Esophagus squamous epithelium (tissue), 5 donors: ENCODE data around the gene LPAR2. TPM values are rescaled to one million over a fixed set of nuclear protein-coding genes. Genes with fewer than 3 reads are reported as not detected.
"Not testable (repeated sequence)": the region's sequence is repeated elsewhere in the genome, so short reads cannot be mapped to it uniquely, and the experiment has no call there.

Experiments
- DNase-seq: peaks from one replicate; lab custom pipeline; 2025; lab: John Stamatoyannopoulos, UW
- H3K27ac ChIP-seq, 4 donors: fragments of 200-600 bp; sonication (generic); one replicate each; pipeline ENCODE4 v1.5.1; 2016 to 2019; ENCODE audit warnings: mild to moderate bottlenecking in 1 of 4
- H3K27me3 ChIP-seq, 4 donors: fragments of 200-600 bp; sonication (generic); 1 replicate in 3 of 4; 2 replicates in 1 of 4; pipeline versions ENCODE4 v1.5.1 to v1.6.0; 2017 to 2021; ENCODE audit warnings: antibody characterized with exemption in 1 of 4
- H3K36me3 ChIP-seq, 3 donors: fragments of 200-600 bp; sonication (generic); one replicate each; pipeline ENCODE4 v1.5.1; 2016 to 2019
- H3K4me1 ChIP-seq, 3 donors: fragments of 200-600 bp; sonication (generic); one replicate each; pipeline ENCODE4 v1.5.1; 2017 to 2019
- H3K4me3 ChIP-seq, 4 donors: fragments of 200-600 bp; sonication (generic); 1 replicate in 3 of 4; 2 replicates in 1 of 4; pipeline ENCODE4 v1.5.1; 2016 to 2019; ENCODE audit warnings: mild to moderate bottlenecking in 2 of 4, moderate library complexity in 1 of 4
- H3K9me3 ChIP-seq, 3 donors: fragments of 200-600 bp; sonication (generic); one replicate each; pipeline ENCODE4 v1.5.1; 2016 to 2019
- POLR2A ChIP-seq, 4 donors: fragments of 450-650 bp; IDR thresholded peaks; one replicate each; pipeline ENCODE4 v1.6.1; 2017; ENCODE audit warnings: antibody characterized with exemption in 4 of 4, mild to moderate bottlenecking in 4 of 4, moderate library complexity in 3 of 4
- WGBS, 2 donors: methylation state at CpG; one replicate each; pipeline ENCODE4 v1.1.5; 2018; 5-methylcytosine and 5-hydroxymethylcytosine counted together
- intact Hi-C: fragments of 100-400 bp; cut with DNase I; formaldehyde crosslinking; loops from one replicate; pipeline ENCODE4 v1.15.0; 2022
- total RNA-seq, 4 donors: library from RNA; depleted of rRNA; stranded (reverse); fragments of >200 nt; gene quantifications; one replicate each; pipeline ENCODE4 v1.1.0, GENCODE V29; 2016
- TF ChIP-seq, protein P1 (sequence below), 6 experiments: fragments of 450-650 bp in 4 of 6; fragments of 200-600 bp in 2 of 6; sonication (generic) in 2 of 6; IDR thresholded peaks; one replicate each; pipeline ENCODE4 v1.5.1; 2016 to 2019; ENCODE audit warnings: antibody characterized with exemption in 6 of 6, mild to moderate bottlenecking in 4 of 6, moderate library complexity in 4 of 6
- donor health status: DM: yes; HTN: yes; CAD: no.

LPAR2 gene
- total RNA-seq, 4 donors from 2014 or later: 7.6 to 13.1 (median 9.5) TPM

GRCh38 chr19:19618219-19619051 is 9.6 kb downstream of the LPAR2 start, which contains the start of gene PBX4:
TSS of gene PBX4 (minus strand) at chr19:19618687. CDS start at chr19:19618629, 58 bp downstream.
- Histone ChIP-seq H3K27ac (peak within 1 kb of the TSS; percentile 16 to 49 (median 42)), H3K4me3 (peak within 1 kb of the TSS; percentile 30 to 66 (median 46)), H3K36me3 (peaks cover 0 to 6% (median 0%) of the 10 kb centered on the region in 3 donors), H3K27me3 (peaks cover 0 to 34% (median 0%) of the 10 kb centered on the region in 4 donors), H3K9me3 (no peaks in the 10 kb centered on the region), H3K4me1 (peaks cover 9 to 22% (median 11%) of the 10 kb centered on the region in 3 donors)
- TF ChIP-seq, protein P1, sequence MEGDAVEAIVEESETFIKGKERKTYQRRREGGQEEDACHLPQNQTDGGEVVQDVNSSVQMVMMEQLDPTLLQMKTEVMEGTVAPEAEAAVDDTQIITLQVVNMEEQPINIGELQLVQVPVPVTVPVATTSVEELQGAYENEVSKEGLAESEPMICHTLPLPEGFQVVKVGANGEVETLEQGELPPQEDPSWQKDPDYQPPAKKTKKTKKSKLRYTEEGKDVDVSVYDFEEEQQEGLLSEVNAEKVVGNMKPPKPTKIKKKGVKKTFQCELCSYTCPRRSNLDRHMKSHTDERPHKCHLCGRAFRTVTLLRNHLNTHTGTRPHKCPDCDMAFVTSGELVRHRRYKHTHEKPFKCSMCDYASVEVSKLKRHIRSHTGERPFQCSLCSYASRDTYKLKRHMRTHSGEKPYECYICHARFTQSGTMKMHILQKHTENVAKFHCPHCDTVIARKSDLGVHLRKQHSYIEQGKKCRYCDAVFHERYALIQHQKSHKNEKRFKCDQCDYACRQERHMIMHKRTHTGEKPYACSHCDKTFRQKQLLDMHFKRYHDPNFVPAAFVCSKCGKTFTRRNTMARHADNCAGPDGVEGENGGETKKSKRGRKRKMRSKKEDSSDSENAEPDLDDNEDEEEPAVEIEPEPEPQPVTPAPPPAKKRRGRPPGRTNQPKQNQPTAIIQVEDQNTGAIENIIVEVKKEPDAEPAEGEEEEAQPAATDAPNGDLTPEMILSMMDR (IDR thresholded peaks at IDR 0.05): no peak
- peak in 1 of 4 donors; percentile 83 for TF ChIP-seq POLR2A (IDR thresholded peaks at IDR 0.05)
- intact Hi-C loops: no loop called here
- DNase-seq: peak; percentile 77
- WGBS, 2 donors: 6 to 7% methylated on average over 45 to 52 of the region's 80 CpGs

GRCh38 chr19:19615086-19615485 is 12.9 kb downstream of the LPAR2 start:
- intact Hi-C loops: no loop called here
- WGBS, 2 donors: 83 to 92% methylated on average over 3 of the region's 3 CpGs
- no peak overlapping the region for H3K27ac ChIP-seq
- peaks cover 11 to 26% (median 11%) of the 10 kb centered on the region in 3 donors for H3K4me1 ChIP-seq
- no peak overlapping the region for H3K4me3 ChIP-seq
- no peaks in the 10 kb centered on the region for H3K36me3 ChIP-seq
- H3K27me3 ChIP-seq: peaks cover 0 to 34% (median 0%) of the 10 kb centered on the region in 4 donors
- TF ChIP-seq, protein P1 (IDR thresholded peaks at IDR 0.05): no peak
- TF ChIP-seq POLR2A (IDR thresholded peaks at IDR 0.05): no peak
- no peak for DNase-seq
- no peaks in the 10 kb centered on the region for H3K9me3 ChIP-seq

- Histone ChIP-seq H3K27me3 (peaks cover 0 to 31% (median 0%) of the 10 kb centered on the region in 4 donors), H3K9me3 (no peaks in the 10 kb centered on the region), H3K36me3 (no peaks in the 10 kb centered on the region), H3K4me3 (no peak overlapping the region), H3K4me1 (peaks cover 3 to 18% (median 8%) of the 10 kb centered on the region in 3 donors), H3K27ac (no peak overlapping the region)
- 50 to 58% methylated on average over 4 of the region's 4 CpGs for WGBS, 2 donors
- intact Hi-C loops: no loop called here
- TF ChIP-seq, protein P1 (IDR thresholded peaks at IDR 0.05): no peak
- no peak for TF ChIP-seq POLR2A (IDR thresholded peaks at IDR 0.05)
- no peak for DNase-seq
Measured at GRCh38 chr19:19613506-19613905, 14.5 kb downstream of the LPAR2 start.

- H3K4me3 ChIP-seq: no peak overlapping the region
- intact Hi-C loops: no loop called here
- no peak for DNase-seq
- no peaks in the 10 kb centered on the region for H3K36me3 ChIP-seq
- peaks cover 4 to 21% (median 5%) of the 10 kb centered on the region in 3 donors for H3K4me1 ChIP-seq
- 77 to 79% methylated on average over 10 of the region's 10 CpGs for WGBS, 2 donors
- no peaks in the 10 kb centered on the region for H3K9me3 ChIP-seq
- no peak overlapping the region for H3K27ac ChIP-seq
- no peak for TF ChIP-seq POLR2A (IDR thresholded peaks at IDR 0.05)
- TF ChIP-seq, protein P1 (IDR thresholded peaks at IDR 0.05): no peak
- H3K27me3 ChIP-seq: peaks cover 0 to 3% (median 0%) of the 10 kb centered on the region in 4 donors
Measured at GRCh38 chr19:19610376-19611202, 17.4 kb downstream of the LPAR2 start.

DNA sequence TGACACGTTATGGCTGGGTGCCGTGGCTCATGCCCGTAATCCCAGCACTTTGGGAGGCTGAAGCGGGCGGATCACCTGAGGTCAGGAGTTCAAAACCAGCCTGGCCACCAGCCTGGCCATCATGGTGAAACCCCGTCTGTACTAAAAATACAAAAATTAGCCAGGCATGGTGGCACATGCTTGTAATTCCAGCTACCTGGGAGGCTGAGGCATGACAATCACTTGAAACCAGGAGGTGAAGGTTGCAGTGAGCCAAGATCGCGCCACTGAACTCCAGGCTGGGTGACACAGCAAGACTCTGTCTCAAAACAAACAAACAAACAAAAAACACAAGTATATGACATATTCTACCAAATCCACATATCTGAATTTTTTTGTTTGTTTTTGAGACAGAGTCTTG is 21.3 kb downstream of the LPAR2 start:
- DNase-seq, H3K27me3 ChIP-seq, H3K9me3 ChIP-seq, H3K36me3 ChIP-seq, H3K4me3 ChIP-seq, intact Hi-C loops: not testable (repeated sequence)
- Histone ChIP-seq H3K4me1 (peaks cover 4 to 31% (median 5%) of the 10 kb centered on the region in 3 donors), H3K27ac (peak overlapping the region in 2 of 4 donors; percentile 23 to 34)
- 76 to 80% methylated on average over 7 of the region's 8 CpGs for WGBS, 2 donors
